Dendritic cell treated with granulocyte-macrophage colony-stimulating factor and Interleukin-4, amounts not matched to agents 40 ng/mL and 50 ng/mL, for 4 days (primary cell): ENCODE data around the gene ABLIM3.

Experiments
- H3K27ac Mint-ChIP-seq: one replicate; pipeline ENCODE4 v1.8.0; 2022; ENCODE audit warnings: mild to moderate bottlenecking, mixed read lengths
- H3K27me3 Mint-ChIP-seq: one replicate; pipeline ENCODE4 v1.8.0; 2022; ENCODE audit warnings: mild to moderate bottlenecking, mixed read lengths
- H3K36me3 Mint-ChIP-seq: one replicate; pipeline ENCODE4 v1.8.0; 2022; ENCODE audit warnings: low read depth, mixed read lengths
- H3K4me1 Mint-ChIP-seq: one replicate; pipeline ENCODE4 v1.8.0; 2022; ENCODE audit warnings: low read depth, mixed read lengths
- H3K4me3 Mint-ChIP-seq: one replicate; pipeline ENCODE4 v1.8.0; 2022; ENCODE audit warnings: mild to moderate bottlenecking, moderate library complexity, mixed read lengths
- H3K9me3 Mint-ChIP-seq: one replicate; pipeline ENCODE4 v1.8.0; 2022; ENCODE audit warnings: mixed read lengths
- intact Hi-C: fragments of 100-400 bp; cut with micrococcal nuclease; formaldehyde crosslinking; loops from one replicate; pipeline ENCODE4 v1.15.0; 2022

ABLIM3 gene

DNA sequence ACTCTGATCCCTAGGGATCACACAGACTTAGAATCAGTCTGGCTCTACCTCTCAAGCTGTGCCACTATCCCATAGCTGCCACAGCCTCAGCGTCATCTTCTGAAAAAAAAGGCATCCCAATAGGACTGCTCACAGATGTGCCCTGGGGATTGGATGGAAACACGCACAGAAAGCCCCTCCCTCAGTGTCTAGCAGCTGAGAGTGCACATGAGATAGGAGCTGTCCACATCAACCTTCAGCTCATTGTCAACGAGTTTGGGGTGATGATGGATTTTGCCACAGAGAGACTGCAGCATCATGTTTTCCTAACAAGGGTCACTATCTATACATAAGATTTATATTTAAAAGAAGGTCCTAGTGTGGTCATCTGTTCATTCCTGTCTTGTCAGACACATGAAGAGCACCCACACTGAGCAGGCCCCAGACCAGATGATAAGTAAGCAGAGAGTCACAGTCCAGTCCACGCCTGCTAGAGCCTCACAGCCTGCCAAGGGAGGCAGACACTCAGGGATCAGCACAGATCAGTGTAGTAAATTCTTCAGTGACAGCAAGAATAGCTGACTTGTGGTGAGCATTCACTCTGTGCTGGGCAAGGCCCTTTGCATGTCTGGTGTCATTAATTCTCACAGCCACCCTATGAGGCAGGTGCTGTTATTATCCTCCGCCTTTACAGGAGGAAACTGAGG is 156.2 kb downstream of the ABLIM3 start:
- Mint-ChIP-seq H3K4me1 (peaks cover 20% of the 10 kb centered on the region), H3K4me3 (no peak overlapping the region), H3K27ac (no peak overlapping the region), H3K9me3 (no peaks in the 10 kb centered on the region), H3K36me3 (no peaks in the 10 kb centered on the region), H3K27me3 (peaks cover 32% of the 10 kb centered on the region)
- intact Hi-C loops, result no loop called here

DNA sequence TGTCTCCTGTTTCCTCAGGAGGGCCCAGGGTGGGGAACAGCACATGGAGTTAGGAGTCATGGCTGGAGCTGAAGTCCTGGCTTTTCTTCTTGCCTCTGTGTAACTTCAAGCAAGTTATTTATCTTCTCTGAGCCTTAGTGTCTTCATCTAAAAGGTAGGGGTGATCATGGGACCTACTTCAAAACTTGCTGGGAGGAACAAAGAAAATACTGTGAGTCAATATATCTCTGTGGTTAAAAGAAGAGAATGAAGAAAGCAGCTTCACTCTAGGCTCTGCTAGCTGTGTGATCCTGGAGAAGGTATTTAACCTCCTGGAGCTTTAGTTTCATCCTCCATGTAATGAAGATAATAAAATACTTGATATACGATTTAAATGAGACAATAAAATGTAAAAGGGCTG is 156.9 kb downstream of the ABLIM3 start:
- Mint-ChIP-seq H3K4me1 (peaks cover 25% of the 10 kb centered on the region), H3K27me3 (peaks cover 32% of the 10 kb centered on the region), H3K27ac (no peak overlapping the region), H3K4me3 (no peak overlapping the region), H3K9me3 (no peaks in the 10 kb centered on the region), H3K36me3 (no peaks in the 10 kb centered on the region)
- intact Hi-C loops, result no loop called here

DNA sequence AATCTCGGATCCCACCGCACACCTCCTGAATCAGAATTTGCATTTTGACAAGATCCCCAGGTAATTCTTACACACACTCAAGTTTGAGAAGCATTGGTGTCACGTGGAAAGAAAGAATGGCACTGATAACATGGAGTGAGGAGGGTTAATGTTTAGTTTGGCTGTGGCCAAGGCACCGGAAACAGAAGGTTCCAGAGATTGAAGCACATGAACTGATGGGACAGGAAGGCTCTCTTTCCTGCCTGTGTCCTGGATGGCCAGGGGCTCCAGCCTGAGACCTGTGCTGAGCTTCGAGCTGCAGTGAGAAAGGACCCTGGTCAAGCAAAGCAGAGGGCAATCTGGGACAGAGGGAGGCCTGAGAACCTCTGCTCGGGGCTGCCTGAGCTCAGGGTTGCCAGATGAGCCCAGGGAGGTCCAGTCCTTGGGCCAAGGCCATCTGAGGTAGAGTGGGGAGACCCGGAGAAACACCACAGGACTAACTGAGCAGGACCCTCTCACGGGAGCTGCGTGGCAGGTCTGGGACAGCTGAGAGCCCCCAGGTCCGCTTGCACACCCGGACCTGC is 157.6 kb downstream of the ABLIM3 start:
- H3K4me3 Mint-ChIP-seq, result no peak overlapping the region
- peaks cover 25% of the 10 kb centered on the region for H3K4me1 Mint-ChIP-seq

DNA sequence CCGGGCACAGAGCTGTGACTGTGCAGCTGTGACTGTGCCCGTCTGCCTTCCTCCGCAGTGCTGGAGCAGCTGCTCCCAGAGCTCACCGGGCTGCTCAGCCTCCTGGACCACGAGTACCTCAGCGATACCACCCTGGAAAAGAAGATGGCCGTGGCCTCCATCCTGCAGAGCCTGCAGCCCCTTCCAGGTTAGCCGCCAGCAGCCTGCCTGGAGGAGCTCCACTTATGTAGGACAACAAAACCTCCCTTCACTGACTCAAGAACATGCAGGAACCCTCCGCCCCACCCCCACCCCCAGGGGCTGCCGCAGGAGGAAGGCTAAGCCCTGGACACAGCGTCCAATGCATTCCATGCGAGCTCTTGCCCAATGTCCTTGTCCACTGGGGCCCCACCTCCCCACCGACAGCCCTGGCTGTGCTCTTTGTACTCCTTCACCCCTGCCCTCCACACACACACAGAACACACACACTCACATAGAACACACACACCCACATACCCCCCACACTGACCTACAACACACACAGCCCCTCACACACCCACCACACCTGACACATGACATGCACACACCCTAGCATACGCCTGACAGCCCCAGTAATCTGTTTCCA is 158.3 kb downstream of the ABLIM3 start:
- Mint-ChIP-seq H3K9me3 (no peaks in the 10 kb centered on the region), H3K4me3 (no peak overlapping the region), H3K4me1 (peaks cover 25% of the 10 kb centered on the region), H3K27me3 (peaks cover 33% of the 10 kb centered on the region), H3K27ac (no peak overlapping the region), H3K36me3 (no peaks in the 10 kb centered on the region)
- intact Hi-C loops, result no loop called here

More for the DNA sequence above, 157.6 kb downstream of the ABLIM3 start:
- no peaks in the 10 kb centered on the region for H3K36me3 Mint-ChIP-seq
- no peaks in the 10 kb centered on the region for H3K9me3 Mint-ChIP-seq
- H3K27ac Mint-ChIP-seq, result no peak overlapping the region
- peaks cover 32% of the 10 kb centered on the region for H3K27me3 Mint-ChIP-seq
- intact Hi-C loops, result no loop called here

DNA sequence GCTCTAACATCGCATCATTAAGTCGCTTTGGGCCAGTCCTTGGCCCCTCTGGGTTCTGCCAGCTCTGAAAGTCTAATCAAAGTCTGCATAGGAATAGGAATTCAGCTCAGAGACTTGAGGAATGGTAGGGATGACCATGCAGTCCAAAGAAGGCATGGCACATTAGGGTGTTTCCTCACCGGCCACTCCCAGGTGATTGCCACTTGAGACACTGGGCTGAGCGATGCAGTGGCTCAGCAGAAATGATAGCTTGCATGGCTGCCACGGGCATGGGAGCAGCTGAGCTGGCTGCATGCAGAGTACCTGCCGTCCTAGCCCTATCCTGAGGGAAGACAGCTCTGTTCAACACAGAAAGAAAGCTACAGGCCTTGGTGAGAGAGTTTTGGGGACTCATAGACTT is 159.1 kb downstream of the ABLIM3 start:
- Mint-ChIP-seq H3K9me3 (no peaks in the 10 kb centered on the region), H3K27ac (no peak overlapping the region), H3K27me3 (peaks cover 29% of the 10 kb centered on the region), H3K4me1 (peaks cover 25% of the 10 kb centered on the region), H3K36me3 (no peaks in the 10 kb centered on the region), H3K4me3 (no peak overlapping the region)
- intact Hi-C loops, result no loop called here

DNA sequence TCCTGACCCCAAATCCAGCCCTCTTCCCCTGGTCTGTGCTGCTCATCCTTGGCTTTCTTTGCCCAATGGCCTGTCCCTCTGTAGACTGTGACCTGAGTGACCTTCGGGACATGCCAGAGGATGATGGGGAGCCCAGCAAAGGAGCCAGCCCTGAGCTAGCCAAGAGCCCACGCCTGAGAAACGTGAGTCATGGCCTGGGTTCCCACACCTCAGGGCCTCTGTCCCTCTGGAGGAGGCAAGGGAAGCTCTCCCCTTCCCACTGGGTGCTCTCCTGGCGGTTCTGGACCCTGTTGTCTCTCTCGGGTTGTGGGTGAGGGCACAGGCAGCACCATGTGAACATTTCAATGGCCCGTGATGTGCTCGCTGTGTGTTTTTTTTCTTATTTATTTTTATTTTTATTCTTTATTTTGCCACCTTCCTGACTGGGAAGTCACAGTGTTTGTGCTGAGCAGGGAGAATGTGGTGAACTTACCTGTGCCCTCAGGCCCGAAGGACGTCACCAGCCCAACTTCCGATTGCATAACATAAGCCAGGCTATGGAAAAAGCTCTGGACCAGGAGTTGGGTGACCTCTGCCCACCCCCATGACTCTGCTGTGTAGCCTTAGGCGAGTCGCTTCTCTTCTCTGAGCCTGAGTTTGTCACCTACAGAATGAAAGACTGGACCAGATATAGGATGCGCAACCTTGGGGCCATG is 159.9 kb downstream of the ABLIM3 start:
- peaks cover 29% of the 10 kb centered on the region for H3K27me3 Mint-ChIP-seq
- H3K27ac Mint-ChIP-seq, result no peak overlapping the region
- intact Hi-C loops, result no loop called here
- no peak overlapping the region for H3K4me3 Mint-ChIP-seq
- H3K36me3 Mint-ChIP-seq, result no peaks in the 10 kb centered on the region
- H3K9me3 Mint-ChIP-seq, result no peaks in the 10 kb centered on the region
- H3K4me1 Mint-ChIP-seq, result peaks cover 25% of the 10 kb centered on the region

DNA sequence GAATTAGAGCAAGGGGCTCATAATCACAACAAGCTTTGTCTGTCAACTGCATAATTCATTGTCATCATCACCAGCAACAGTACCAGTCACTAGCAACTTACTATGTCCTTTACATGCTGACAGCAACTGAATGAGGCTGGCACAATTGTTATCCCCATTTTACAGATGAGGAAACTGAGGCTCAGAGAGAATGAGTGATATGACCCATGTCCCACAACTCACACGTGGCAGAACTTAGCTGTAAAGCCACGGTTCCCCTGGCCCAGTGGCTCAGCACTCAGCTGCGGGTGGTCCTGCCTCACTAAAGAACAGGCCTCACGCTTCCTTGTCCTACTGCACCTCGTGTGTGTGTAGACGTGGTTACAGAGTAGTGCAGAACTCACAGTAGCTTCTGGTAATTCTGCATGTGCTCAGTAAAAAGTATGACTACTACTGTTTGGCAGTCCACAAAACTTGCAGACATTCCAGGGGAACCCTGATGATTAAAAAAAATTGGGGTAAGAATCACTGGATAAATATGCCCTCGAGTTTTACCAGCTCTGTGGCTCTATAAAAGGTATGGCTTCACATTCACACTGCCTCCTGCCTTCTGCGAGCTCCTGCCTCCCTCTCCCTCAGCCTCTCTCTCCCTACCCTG is 160.6 kb downstream of the ABLIM3 start:
- Mint-ChIP-seq H3K4me3 (no peak overlapping the region), H3K27me3 (peaks cover 29% of the 10 kb centered on the region), H3K27ac (peak overlapping the region; percentile 64), H3K4me1 (peaks cover 25% of the 10 kb centered on the region), H3K9me3 (no peaks in the 10 kb centered on the region), H3K36me3 (no peaks in the 10 kb centered on the region)
- intact Hi-C loops, result no loop called here

DNA sequence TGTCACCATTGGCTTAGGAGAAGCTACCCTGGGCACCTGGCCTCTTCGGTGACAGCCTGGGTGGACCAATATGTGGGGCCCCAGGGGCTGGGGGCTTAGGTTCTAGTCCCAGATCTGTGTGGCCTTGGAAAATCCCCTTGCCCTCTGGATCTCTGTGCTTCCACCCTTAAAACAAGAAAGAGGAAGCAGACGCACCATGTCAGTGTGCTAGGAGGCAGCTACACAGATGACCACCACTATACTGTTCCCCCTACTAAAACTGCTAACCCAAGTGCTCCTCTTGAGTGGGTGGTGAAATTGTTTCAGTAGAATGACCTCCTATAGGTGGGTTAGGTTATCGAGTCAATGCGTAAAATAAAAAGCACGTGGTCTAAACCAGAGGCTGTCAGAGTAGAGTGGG is 161.3 kb downstream of the ABLIM3 start:
- Mint-ChIP-seq H3K4me1 (peaks cover 25% of the 10 kb centered on the region), H3K27ac (peak overlapping the region; percentile 64), H3K36me3 (no peaks in the 10 kb centered on the region), H3K4me3 (no peak overlapping the region), H3K9me3 (no peaks in the 10 kb centered on the region), H3K27me3 (peaks cover 27% of the 10 kb centered on the region)
- intact Hi-C loops, result no loop called here

DNA sequence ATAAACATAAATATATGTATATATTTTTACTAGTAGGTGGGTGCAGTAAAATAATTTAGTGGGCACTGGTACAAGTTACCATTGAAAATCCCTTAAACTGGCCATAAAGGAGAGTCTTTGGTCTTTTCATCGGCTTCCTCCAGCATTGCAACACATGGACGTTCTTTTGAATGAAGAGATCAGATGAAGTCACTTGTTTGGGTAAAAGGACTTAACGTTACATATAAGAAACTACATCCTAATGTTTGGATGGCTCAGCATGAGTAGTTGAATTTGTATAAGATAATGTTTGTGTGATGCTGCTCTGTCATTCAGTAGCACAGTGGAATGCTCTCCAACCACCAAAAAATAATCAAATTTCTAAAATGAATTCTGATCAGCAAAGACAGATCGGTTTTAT is 161.9 kb downstream of the ABLIM3 start:
- no peaks in the 10 kb centered on the region for H3K36me3 Mint-ChIP-seq
- intact Hi-C loops, result no loop called here
- H3K27me3 Mint-ChIP-seq, result peaks cover 26% of the 10 kb centered on the region
- H3K9me3 Mint-ChIP-seq, result no peaks in the 10 kb centered on the region
- H3K4me3 Mint-ChIP-seq, result no peak overlapping the region
- no peak overlapping the region for H3K27ac Mint-ChIP-seq
- H3K4me1 Mint-ChIP-seq, result peaks cover 25% of the 10 kb centered on the region

DNA sequence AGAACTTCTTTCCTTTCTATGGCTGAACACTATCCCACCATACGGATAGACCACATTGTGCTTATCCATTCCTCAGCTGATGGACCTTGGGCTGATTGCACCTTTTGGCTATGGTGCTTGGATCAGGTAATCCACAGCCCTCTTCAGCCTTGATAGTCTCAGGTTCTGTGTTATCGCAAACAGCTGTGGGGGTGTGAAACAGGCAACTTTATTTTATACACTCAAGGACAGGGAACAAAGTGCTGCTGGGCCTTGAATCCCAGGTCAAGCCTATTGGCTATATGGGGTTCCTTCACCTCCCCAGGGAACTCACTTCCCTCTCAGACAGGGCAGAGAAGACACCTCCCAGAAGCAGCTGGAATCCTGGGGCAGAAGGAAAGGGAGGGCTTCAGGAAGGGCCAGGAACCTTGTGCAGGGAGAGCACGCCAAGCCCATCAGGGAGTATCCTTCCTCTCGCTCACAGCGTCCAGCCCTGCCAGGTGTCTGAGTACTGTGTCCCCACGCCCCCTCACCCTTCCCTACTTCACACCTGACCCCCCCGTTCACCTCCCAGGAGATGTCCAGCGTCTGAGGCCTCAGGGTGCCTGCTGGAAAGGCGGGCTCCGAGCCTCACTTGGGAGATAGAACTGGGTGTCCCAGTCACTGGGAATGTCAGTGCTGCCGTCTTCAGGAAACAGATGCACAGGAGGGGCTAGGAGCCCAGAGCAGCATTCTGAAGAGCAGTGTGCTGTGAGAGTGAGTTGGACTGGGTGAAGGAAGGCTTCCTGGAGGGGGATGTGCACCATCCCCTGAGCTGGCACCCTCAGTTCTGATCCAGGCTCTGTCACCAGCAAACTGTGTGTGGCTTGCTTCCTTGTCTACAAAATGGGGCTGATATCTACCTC is 163.1 kb downstream of the ABLIM3 start:
- Mint-ChIP-seq H3K4me3 (no peak overlapping the region), H3K4me1 (peaks cover 16% of the 10 kb centered on the region), H3K9me3 (no peaks in the 10 kb centered on the region), H3K27me3 (peaks cover 16% of the 10 kb centered on the region), H3K36me3 (no peaks in the 10 kb centered on the region), H3K27ac (no peak overlapping the region)
- intact Hi-C loops, result no loop called here

DNA sequence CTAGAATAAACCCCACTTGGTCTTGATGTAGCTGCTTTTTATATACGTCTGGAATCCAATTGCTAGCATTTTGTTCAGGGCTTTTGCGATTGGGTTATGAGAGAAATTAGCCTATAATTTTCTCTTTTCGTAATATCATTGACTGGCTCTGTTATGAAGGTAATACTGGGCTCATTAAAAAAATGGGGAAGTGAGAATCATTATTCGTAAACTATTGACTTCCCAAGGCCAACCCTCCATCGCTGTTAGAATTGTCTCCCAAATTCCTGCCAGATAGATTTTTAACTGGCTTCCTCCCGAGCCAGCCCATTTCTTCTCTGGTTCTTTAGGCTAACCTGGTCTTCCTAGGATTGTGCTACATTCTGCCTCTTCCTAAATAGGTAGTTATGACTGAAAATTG is 168.1 kb downstream of the ABLIM3 start:
- Mint-ChIP-seq H3K9me3 (no peaks in the 10 kb centered on the region), H3K4me1 (peaks cover 4% of the 10 kb centered on the region), H3K27me3 (peaks cover 12% of the 10 kb centered on the region), H3K27ac (no peak overlapping the region), H3K36me3 (no peaks in the 10 kb centered on the region), H3K4me3 (no peak overlapping the region)
- intact Hi-C loops, result no loop called here
